ENCODE measurements around the gene BCHE.

GRCh38 chr3:165748094-165748493 is 89.1 kb downstream of the BCHE start:
- TF ChIP-seq CTCF (IDR thresholded peaks at IDR 0.05 in 4 of 5, conservative IDR thresholded peaks at IDR 0.05 in 1 of 5) (no peak), POLR2A (IDR thresholded peaks at IDR 0.05) (no peak)
